K562 (cell line): ENCODE measurements around the gene C3orf52. TPM values are rescaled to one million over a fixed set of nuclear protein-coding genes. Genes with fewer than 3 reads are reported as not detected.

Experiments
- ATAC-seq: fragments of 200-7000 bp; cut with Tn5 transposase; 3 replicates; pipeline ENCODE4 v1.9.1; 2020; ENCODE audit warnings: moderate library complexity
- BruUV-seq: library from RNA; stranded (reverse); fragments of 400-500 nt; replicated peaks from 2 replicates; lab custom pipeline; 2021; lab: Mats Ljungman, UMichigan
- CTCF ChIA-PET: fragments of 300-600 bp; formaldehyde crosslinking; extraction: SDS; loops from one replicate; lab custom pipeline; 2021; ENCODE audit warnings: low intra/inter-chr PET ratio; lab: Yijun Ruan, JAX
- POLR2A ChIA-PET: fragments of 300-600, 350-650 bp; sonication (Branson Sonifier 250); formaldehyde crosslinking; extraction: SDS; loops from one replicate; lab custom pipeline; 2021; ENCODE audit warnings: antibody characterized with exemption, inconsistent platforms; lab: Yijun Ruan, JAX
- DNase-seq, 4 experiments: peaks; one replicate each; pipeline versions ENCODE4 v3.0.0 to v3.0.0-alpha.2; 2011 to 2018; ENCODE audit warnings: low spot score in 3 of 4, mixed read lengths in 3 of 4; ENCODE audit errors: extremely low read depth in 1 of 4
- FAIRE-seq: peaks from 2 replicates; lab custom pipeline; 2011; peaks lifted over from hg19 to GRCh38; lab: Jason Lieb, UNC
- H2AFZ ChIP-seq: 2 replicates; pipeline ENCODE4 v1.6.0; 2011; ENCODE audit warnings: low read depth, low read length, control low read depth, inconsistent platforms
- H3K27ac ChIP-seq: fragments of 200-600 bp; 3 replicates; pipeline ENCODE4 v1.8.0; 2011; ENCODE audit warnings: low read depth, mild to moderate bottlenecking, control low read depth, inconsistent platforms, low read length, moderate library complexity, mixed read lengths; ENCODE audit errors: extremely low read depth
- H3K27me3 ChIP-seq, 2 experiments: fragments of 300-600 bp in 1 of 2; 2 replicates in 1 of 2; 3 replicates in 1 of 2; pipeline versions ENCODE4 v1.6.0 to v1.8.0; 2011; ENCODE audit warnings: inconsistent platforms in 2 of 2, low read length in 2 of 2, mild to moderate bottlenecking in 1 of 2, mixed read lengths in 1 of 2, moderate library complexity in 1 of 2; ENCODE audit not compliant: control insufficient read depth in 2 of 2, insufficient read depth in 2 of 2
- H3K36me3 ChIP-seq: fragments of 300-600 bp; 3 replicates; pipeline ENCODE4 v1.8.0; 2011; ENCODE audit warnings: mild to moderate bottlenecking, low read length, inconsistent platforms; ENCODE audit not compliant: control insufficient read depth, insufficient read depth
- H3K4me1 ChIP-seq, 2 experiments: fragments of 200-600 bp in 1 of 2; replicated peaks in 1 of 2; 2 replicates in 1 of 2; 3 replicates in 1 of 2; pipeline versions ENCODE4 v1.5.1 to v1.8.0; 2011; ENCODE audit warnings: inconsistent platforms in 2 of 2, low read length in 2 of 2, mild to moderate bottlenecking in 1 of 2, mixed read lengths in 1 of 2, moderate library complexity in 1 of 2; ENCODE audit not compliant: control insufficient read depth in 2 of 2, insufficient read depth in 2 of 2
- H3K4me2 ChIP-seq: 2 replicates; pipeline ENCODE4 v1.6.1; 2011; ENCODE audit warnings: low read length, control low read depth, inconsistent platforms, mixed read lengths; ENCODE audit not compliant: insufficient read depth
- H3K4me3 ChIP-seq: fragments of 200-600 bp; sonication (generic), shearing (Covaris generic); 2 replicates; pipeline ENCODE4 v1.5.1; 2016; ENCODE audit warnings: control low read depth, inconsistent platforms
- H3K79me2 ChIP-seq: fragments of 200-600 bp; 3 replicates; pipeline ENCODE4 v1.8.0; 2011; ENCODE audit warnings: low read length, inconsistent platforms; ENCODE audit not compliant: control insufficient read depth, insufficient read depth
- H3K9ac ChIP-seq, 2 experiments: 2 replicates each; pipeline versions ENCODE4 v1.6.0 to v1.6.1; 2011; ENCODE audit warnings: low read depth in 2 of 2, low read length in 2 of 2, control low read depth in 1 of 2, inconsistent platforms in 1 of 2, mild to moderate bottlenecking in 1 of 2, mixed read lengths in 1 of 2; ENCODE audit not compliant: insufficient read depth in 1 of 2
- H3K9me1 ChIP-seq: one replicate; pipeline ENCODE4 v1.6.0; 2011; ENCODE audit warnings: inconsistent platforms, mild to moderate bottlenecking, low read length, moderate library complexity; ENCODE audit not compliant: control insufficient read depth, insufficient read depth
- H3K9me3 ChIP-seq: replicated peaks from 2 replicates; pipeline ENCODE4 v1.5.1; 2011; ENCODE audit warnings: low read depth, low read length, inconsistent platforms; ENCODE audit not compliant: control insufficient read depth, insufficient read depth
- H4K20me1 ChIP-seq: replicated peaks from 2 replicates; pipeline ENCODE4 v1.6.1; 2011; ENCODE audit warnings: low read length, inconsistent platforms, mixed read lengths; ENCODE audit not compliant: control insufficient read depth, insufficient read depth
- MED1 ChIP-seq: sonication (generic); formaldehyde crosslinking; IDR thresholded peaks from 2 replicates; pipeline ENCODE4 v1.8.1; 2023; ENCODE audit warnings: missing genetic modification reagents, borderline replicate concordance
- MTA1 ChIP-seq: fragments of 450-650 bp; IDR thresholded peaks from 2 replicates; pipeline ENCODE4 v1.6.1; 2017; ENCODE audit warnings: borderline replicate concordance
- PATZ1 ChIP-seq: fragments of 250-450 bp; sonication (Bioruptor Pico); IDR thresholded peaks from 2 replicates; pipeline ENCODE4 v1.5.0; 2020; ENCODE audit warnings: mild to moderate bottlenecking, borderline replicate concordance
- POLR3A ChIP-seq: IDR thresholded peaks from 2 replicates; pipeline ENCODE4 v1.6.1; 2011; ENCODE audit warnings: borderline replicate concordance, mild to moderate bottlenecking, moderate library complexity; ENCODE audit not compliant: insufficient read length, insufficient read depth; ENCODE audit errors: extremely low read depth
- RBM25 ChIP-seq: fragments of 200-400 bp; formaldehyde crosslinking; IDR thresholded peaks from 2 replicates; pipeline ENCODE4 v1.6.1; 2018; ENCODE audit warnings: low read length, low read depth, moderate library complexity; ENCODE audit not compliant: severe bottlenecking
- RNF219 ChIP-seq: fragments of 250-450 bp; sonication (Bioruptor Pico); IDR thresholded peaks from 2 replicates; pipeline ENCODE4 v1.5.0; 2022; ENCODE audit warnings: mild to moderate bottlenecking
- SETDB1 ChIP-seq: IDR thresholded peaks from one replicate; pipeline ENCODE4 v1.6.1; 2012; ENCODE audit warnings: low read length, control low read depth, inconsistent platforms
- SFPQ ChIP-seq: fragments of 200-400 bp; formaldehyde crosslinking; IDR thresholded peaks from 2 replicates; pipeline ENCODE4 v1.6.1; 2017; ENCODE audit warnings: mild to moderate bottlenecking, low read depth, low read length, moderate library complexity
- SRSF1 ChIP-seq: fragments of 200-400 bp; formaldehyde crosslinking; IDR thresholded peaks from 2 replicates; pipeline ENCODE4 v1.6.1; 2017; ENCODE audit warnings: mild to moderate bottlenecking, low read depth, low read length, moderate library complexity
- ZBTB34 ChIP-seq: fragments of 250-450 bp; sonication (Bioruptor Pico); IDR thresholded peaks from 2 replicates; pipeline ENCODE4 v1.8.0; 2021; ENCODE audit warnings: mild to moderate bottlenecking, moderate library complexity
- ZBTB7A ChIP-seq: IDR thresholded peaks from 2 replicates; pipeline ENCODE4 v1.6.1; 2011; ENCODE audit warnings: low read depth, mild to moderate bottlenecking, low read length, moderate library complexity, borderline replicate concordance; ENCODE audit not compliant: control insufficient read depth
- ZNF175 ChIP-seq: fragments of 200-800 bp; sonication (Bioruptor generic); IDR thresholded peaks from 2 replicates; pipeline ENCODE4 v1.6.1; 2016; ENCODE audit warnings: low read depth, mild to moderate bottlenecking, missing genetic modification characterization, missing compliant biosample characterization
- ZNF57 ChIP-seq: fragments of 450-650 bp; formaldehyde crosslinking; IDR thresholded peaks from 2 replicates; pipeline ENCODE4 v1.4.0; 2020; ENCODE audit warnings: mild to moderate bottlenecking, moderate library complexity
- ZNF584 ChIP-seq: fragments of 200-800 bp; sonication (Bioruptor generic); IDR thresholded peaks from 2 replicates; pipeline ENCODE4 v1.6.1; 2016; ENCODE audit warnings: low read depth, mild to moderate bottlenecking, missing genetic modification characterization, missing compliant biosample characterization
- ZSCAN32 ChIP-seq: fragments of 450-650 bp; formaldehyde crosslinking; IDR thresholded peaks from 2 replicates; pipeline ENCODE4 v1.4.0; 2020; ENCODE audit warnings: mild to moderate bottlenecking, moderate library complexity
- WGBS: fragments of 100-300 bp; shearing (Covaris generic); methylation state at CpG from one replicate; pipeline ENCODE4 v1.1.6; 2016; ENCODE audit warnings: low coverage, mixed read lengths; ENCODE audit not compliant: insufficient coverage; ENCODE audit errors: missing lambda C conversion rate; 5-methylcytosine and 5-hydroxymethylcytosine counted together
- in situ Hi-C: fragments of 300-500 bp; cut with MboI; formaldehyde crosslinking; loops from 4 replicates; pipeline ENCODE4 v1.15.0; 2018; ENCODE audit warnings: inconsistent platforms, mixed read lengths
- intact Hi-C: fragments of 100-400 bp; cut with micrococcal nuclease; formaldehyde crosslinking; loops from 2 replicates; pipeline ENCODE4 v1.14.2; 2022
- polyA plus RNA-seq, 8 experiments: library from polyadenylated mRNA; depleted of rRNA in 4 of 8; stranded (reverse) in 5 of 8; unstranded in 3 of 8; fragments of >200 nt; fragmentation: Nextera tagmentation in 2 of 8; fragmentation: Illumina TruSeq in 1 of 8; extraction: Ambion mirVana in 2 of 8; extraction: Trizol in 1 of 8; gene quantifications; 2 replicates each; pipeline versions ENCODE4 v1.2.1 to v1.2.3, GENCODE V29; 2011 to 2014; ENCODE audit warnings: inconsistent platforms in 1 of 8, missing spikeins in 1 of 8
- total RNA-seq, 7 experiments: library from RNA; depleted of rRNA in 6 of 7; stranded (reverse); fragments of >200 nt in 6 of 7; fragmentation: Illumina TruSeq in 2 of 7; extraction: Trizol in 2 of 7; gene quantifications; 2 replicates each; pipeline versions ENCODE4 v1.2.1 to v1.2.3, GENCODE V29; 2011 to 2021; ENCODE audit warnings: low replicate concordance in 1 of 7

The C3orf52 gene
- total and polyA plus RNA-seq, 9 of the 15 experiments (the other 6 are each of a cell fraction or from before 2014, with no cell fraction given): 2.8 to 6.1 (median 3.8) TPM

GRCh38 chr3:112131111-112131510 lies 44.9 kb downstream of the C3orf52 start:
- ChIA-PET CTCF (no interaction called here), POLR2A (no interaction called here)
- H3K27ac ChIP-seq: no peak overlapping the region
- H3K9ac ChIP-seq: no peak overlapping the region
- H3K79me2 ChIP-seq: no peaks in the 10 kb centered on the region
- 28% methylated on average over 3 of the region's 3 CpGs for WGBS
- H3K4me2 ChIP-seq: no peak overlapping the region
- H3K9me1 ChIP-seq: no peaks in the 10 kb centered on the region
- H3K27me3 ChIP-seq: no peaks in the 10 kb centered on the region
- no peak for ATAC-seq
- H4K20me1 ChIP-seq: no peaks in the 10 kb centered on the region
- peaks cover 0 to 7% of the 10 kb centered on the region in 2 experiments; a peak in 1 of 5 replicates for H3K4me1 ChIP-seq
- FAIRE-seq: no peak
- no peak overlapping the region for H2AFZ ChIP-seq
- no peak overlapping the region for H3K4me3 ChIP-seq
- in situ Hi-C loops (no loop called here), intact Hi-C loops (loop anchor here (10.0 kb wide), 1 partner anchor 144 kb away; no protein-coding TSS in a partner anchor)
- DNase-seq: no peak
- BruUV-seq: no TSS peak
- no peaks in the 10 kb centered on the region for H3K9me3 ChIP-seq
- no peaks in the 10 kb centered on the region for H3K36me3 ChIP-seq
- TF ChIP-seq PATZ1 (CRISPR knock-in tag) (no peak), ZBTB7A (no peak), RNF219 (no peak), ZNF175 (no peak), SRSF1 (no peak), ZNF57 (CRISPR knock-in tag) (no peak), ZSCAN32 (CRISPR knock-in tag) (no peak), ZNF584 (CRISPR knock-in tag) (no peak), ZBTB34 (CRISPR knock-in tag) (no peak), MTA1 (no peak), RBM25 (no peak), SETDB1 (no peak), SFPQ (no peak), POLR3A (no peak), MED1 (no peak)
